ENCODE measurements around the gene CD53.

DNA sequence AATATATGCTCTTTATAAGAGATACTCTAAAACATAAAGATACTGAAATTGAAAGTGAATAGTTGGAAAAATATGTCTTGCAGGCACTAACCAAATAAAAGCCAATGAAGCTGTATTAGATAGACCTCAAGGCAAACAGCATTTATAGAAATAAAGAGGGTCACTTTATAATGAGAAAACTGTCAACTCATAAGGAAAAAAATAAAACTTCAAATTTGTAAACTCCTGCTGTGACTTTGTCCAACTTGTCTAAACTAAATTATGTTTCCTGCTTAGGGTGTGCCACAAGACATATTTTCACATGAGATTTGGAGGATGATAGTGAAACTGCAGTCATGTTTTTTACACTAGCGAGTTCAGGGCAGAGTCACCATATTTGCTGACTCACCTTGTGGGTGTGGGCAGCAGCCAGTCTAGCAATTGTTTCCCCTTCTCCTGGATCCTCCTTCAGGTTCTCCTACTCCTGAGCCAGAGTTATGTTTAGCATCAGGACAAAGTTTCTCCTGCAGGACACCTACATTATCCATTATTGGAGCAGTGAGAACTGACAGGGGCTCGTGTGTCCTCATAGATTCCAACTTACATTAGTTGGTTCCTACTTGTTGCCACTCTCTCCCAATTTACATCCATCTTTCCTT is 43.8 kb downstream of the CD53 start:
- TF ChIP-seq, protein P1, sequence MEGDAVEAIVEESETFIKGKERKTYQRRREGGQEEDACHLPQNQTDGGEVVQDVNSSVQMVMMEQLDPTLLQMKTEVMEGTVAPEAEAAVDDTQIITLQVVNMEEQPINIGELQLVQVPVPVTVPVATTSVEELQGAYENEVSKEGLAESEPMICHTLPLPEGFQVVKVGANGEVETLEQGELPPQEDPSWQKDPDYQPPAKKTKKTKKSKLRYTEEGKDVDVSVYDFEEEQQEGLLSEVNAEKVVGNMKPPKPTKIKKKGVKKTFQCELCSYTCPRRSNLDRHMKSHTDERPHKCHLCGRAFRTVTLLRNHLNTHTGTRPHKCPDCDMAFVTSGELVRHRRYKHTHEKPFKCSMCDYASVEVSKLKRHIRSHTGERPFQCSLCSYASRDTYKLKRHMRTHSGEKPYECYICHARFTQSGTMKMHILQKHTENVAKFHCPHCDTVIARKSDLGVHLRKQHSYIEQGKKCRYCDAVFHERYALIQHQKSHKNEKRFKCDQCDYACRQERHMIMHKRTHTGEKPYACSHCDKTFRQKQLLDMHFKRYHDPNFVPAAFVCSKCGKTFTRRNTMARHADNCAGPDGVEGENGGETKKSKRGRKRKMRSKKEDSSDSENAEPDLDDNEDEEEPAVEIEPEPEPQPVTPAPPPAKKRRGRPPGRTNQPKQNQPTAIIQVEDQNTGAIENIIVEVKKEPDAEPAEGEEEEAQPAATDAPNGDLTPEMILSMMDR (IDR thresholded peaks at IDR 0.05 in 4 of 5, conservative IDR thresholded peaks at IDR 0.05 in 1 of 5), result no peak
- TF ChIP-seq POLR2A (IDR thresholded peaks at IDR 0.05), result no peak

Measured in gastrocnemius medialis (tissue), 4 donors.